C4-2B (cell line): ENCODE results near the gene ZNF212.
"Not testable (repeated sequence)": the region's sequence is repeated elsewhere in the genome, so short reads cannot be mapped to it uniquely, and the experiment has no call there.

Experiments used
- ZFX ChIP-seq: fragments of 450-650 bp; IDR thresholded peaks from 2 replicates; pipeline ENCODE4 v1.6.1; 2017
- TF ChIP-seq, protein P1 (sequence below): fragments of 450-650 bp; conservative IDR thresholded peaks from 2 replicates; pipeline ENCODE4 v1.5.1; 2017; ENCODE audit warnings: mild to moderate bottlenecking

- TF ChIP-seq, protein P1, sequence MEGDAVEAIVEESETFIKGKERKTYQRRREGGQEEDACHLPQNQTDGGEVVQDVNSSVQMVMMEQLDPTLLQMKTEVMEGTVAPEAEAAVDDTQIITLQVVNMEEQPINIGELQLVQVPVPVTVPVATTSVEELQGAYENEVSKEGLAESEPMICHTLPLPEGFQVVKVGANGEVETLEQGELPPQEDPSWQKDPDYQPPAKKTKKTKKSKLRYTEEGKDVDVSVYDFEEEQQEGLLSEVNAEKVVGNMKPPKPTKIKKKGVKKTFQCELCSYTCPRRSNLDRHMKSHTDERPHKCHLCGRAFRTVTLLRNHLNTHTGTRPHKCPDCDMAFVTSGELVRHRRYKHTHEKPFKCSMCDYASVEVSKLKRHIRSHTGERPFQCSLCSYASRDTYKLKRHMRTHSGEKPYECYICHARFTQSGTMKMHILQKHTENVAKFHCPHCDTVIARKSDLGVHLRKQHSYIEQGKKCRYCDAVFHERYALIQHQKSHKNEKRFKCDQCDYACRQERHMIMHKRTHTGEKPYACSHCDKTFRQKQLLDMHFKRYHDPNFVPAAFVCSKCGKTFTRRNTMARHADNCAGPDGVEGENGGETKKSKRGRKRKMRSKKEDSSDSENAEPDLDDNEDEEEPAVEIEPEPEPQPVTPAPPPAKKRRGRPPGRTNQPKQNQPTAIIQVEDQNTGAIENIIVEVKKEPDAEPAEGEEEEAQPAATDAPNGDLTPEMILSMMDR, result not testable (repeated sequence)
- TF ChIP-seq ZFX, result not testable (repeated sequence)
Observed at GRCh38 chr7:149226366-149226765, 13.1 kb upstream of the ZNF212 start.
